GM12865 (cell line): ENCODE data around the gene CIAPIN1.
"Not testable (repeated sequence)": the region's sequence is repeated elsewhere in the genome, so short reads cannot be mapped to it uniquely, and the experiment has no call there.

Experiments used
- DNase-seq: peaks from one replicate; pipeline ENCODE4 v3.0.0; 2010; ENCODE audit warnings: low read depth
- H3K4me3 ChIP-seq: 2 replicates; pipeline ENCODE4 v1.5.1; 2011; ENCODE audit warnings: mild to moderate bottlenecking, low read depth, low read length, control low read depth
- TF ChIP-seq, protein P1 (sequence below): IDR thresholded peaks from 2 replicates; pipeline ENCODE4 v1.5.1; 2011; ENCODE audit warnings: low read length, control low read depth, low read depth, inconsistent platforms; ENCODE audit not compliant: insufficient read depth; ENCODE audit errors: missing control alignments

CIAPIN1 gene

DNA sequence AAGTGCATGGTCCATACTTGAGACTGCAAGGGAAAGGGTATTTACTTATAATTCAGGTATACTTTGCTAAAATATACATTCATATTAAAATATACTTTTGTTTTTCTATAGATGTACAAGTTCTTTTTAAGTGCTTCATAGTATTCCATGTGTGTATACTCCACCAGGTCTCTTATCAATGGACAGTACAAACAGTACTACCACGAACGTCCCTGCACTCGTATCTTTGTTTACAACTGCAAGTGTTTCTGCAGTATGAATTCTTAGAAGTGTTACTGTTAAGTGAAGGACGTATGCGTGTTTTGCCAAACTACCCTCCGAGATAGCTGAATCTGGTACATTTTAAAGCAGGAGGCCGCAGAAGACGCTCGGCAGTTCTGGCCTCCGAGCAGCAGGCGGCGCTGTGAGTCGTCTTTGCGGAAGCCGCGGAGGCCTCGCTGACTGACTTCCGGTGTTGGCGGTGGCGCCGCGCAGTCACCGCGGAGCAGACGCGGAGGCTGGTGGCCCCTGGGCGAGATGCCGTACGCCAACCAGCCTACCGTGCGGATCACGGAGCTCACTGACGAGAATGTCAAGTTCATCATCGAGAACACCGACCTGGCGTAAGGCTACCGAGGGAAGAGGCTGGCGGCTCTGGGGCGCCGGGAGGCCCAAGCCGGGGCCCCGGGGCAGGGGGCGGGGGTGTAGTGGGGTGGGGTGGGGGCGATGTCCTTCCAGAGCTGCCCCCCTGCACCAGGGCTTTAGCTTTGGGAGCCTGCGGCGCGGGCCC, 15.2 kb upstream of the CIAPIN1 start, which contains the start of gene POLR2C:
Gene POLR2C, plus strand, starts transcription at position 471 of the 769 bp plus-strand sequence. Its CDS starts 46 bp downstream, at position 517.
- peak within 1 kb of the TSS; percentile 75 for H3K4me3 ChIP-seq
- DNase-seq: peak; percentile 94
- TF ChIP-seq, protein P1, sequence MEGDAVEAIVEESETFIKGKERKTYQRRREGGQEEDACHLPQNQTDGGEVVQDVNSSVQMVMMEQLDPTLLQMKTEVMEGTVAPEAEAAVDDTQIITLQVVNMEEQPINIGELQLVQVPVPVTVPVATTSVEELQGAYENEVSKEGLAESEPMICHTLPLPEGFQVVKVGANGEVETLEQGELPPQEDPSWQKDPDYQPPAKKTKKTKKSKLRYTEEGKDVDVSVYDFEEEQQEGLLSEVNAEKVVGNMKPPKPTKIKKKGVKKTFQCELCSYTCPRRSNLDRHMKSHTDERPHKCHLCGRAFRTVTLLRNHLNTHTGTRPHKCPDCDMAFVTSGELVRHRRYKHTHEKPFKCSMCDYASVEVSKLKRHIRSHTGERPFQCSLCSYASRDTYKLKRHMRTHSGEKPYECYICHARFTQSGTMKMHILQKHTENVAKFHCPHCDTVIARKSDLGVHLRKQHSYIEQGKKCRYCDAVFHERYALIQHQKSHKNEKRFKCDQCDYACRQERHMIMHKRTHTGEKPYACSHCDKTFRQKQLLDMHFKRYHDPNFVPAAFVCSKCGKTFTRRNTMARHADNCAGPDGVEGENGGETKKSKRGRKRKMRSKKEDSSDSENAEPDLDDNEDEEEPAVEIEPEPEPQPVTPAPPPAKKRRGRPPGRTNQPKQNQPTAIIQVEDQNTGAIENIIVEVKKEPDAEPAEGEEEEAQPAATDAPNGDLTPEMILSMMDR: peak; percentile 97

GRCh38 chr16:57452021-57452420, 4.8 kb upstream of the CIAPIN1 start:
- DNase-seq: no peak
- TF ChIP-seq, protein P1: no peak
- no peak overlapping the region for H3K4me3 ChIP-seq

DNA sequence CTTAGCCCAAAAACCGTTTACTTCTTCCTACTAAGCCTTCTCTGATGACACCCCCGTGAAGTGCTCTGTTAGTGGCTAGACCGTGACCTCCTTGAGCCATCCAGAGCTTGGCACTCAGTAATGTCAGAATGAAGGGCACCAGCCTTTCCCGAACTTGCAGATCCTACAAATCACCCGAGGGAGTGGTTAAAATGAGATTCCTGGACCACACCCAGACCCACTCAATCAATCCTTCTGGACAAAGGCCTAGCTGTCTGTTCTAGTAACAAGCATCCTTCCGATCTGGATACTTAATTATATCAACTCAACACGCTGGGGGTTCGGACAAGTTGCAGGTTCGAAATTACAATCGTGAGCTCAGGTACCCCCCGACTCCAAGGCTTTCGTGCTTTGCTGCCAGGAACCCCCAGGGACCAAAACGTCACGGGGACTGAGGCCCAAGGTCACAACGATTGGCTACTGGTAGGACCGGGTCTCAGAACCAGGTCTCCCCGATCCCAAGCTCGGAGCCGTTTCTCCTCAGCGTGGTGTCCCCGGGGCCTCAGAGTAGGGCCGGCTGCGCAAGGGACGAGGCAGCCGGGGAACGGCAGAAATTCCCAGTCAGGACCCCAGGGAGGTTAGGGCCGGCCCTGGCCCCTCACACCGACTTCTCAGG, 527 bp downstream of the CIAPIN1 start:
- H3K4me3 ChIP-seq: peak overlapping the region; percentile 85
- TF ChIP-seq, protein P1: no peak
- peak; percentile 69 for DNase-seq

GRCh38 chr16:57445510-57445909, 1.7 kb downstream of the CIAPIN1 start:
- TF ChIP-seq, protein P1: no peak
- H3K4me3 ChIP-seq: no peak overlapping the region
- DNase-seq: no peak

DNA sequence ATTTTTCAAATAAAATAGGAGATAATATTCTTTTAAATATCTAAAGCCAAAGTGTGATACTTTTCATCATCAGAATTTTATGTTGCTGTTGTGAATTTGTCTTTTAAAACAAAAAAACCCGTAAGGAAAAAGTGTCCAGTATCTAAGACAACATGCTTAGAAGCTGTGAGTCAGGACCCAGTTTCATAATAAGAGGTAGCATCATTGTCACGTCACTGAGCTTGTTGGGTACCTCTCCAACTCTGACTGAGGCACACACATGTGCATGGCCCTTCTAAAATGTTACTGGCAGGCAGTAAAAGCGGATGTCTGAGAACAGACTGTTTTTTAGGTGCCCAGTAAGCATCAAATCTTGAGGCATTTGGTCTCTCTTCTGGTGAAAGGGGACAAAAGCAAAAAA, 2.5 kb downstream of the CIAPIN1 start:
- TF ChIP-seq, protein P1: no peak
- DNase-seq: no peak
- no peak overlapping the region for H3K4me3 ChIP-seq

DNA sequence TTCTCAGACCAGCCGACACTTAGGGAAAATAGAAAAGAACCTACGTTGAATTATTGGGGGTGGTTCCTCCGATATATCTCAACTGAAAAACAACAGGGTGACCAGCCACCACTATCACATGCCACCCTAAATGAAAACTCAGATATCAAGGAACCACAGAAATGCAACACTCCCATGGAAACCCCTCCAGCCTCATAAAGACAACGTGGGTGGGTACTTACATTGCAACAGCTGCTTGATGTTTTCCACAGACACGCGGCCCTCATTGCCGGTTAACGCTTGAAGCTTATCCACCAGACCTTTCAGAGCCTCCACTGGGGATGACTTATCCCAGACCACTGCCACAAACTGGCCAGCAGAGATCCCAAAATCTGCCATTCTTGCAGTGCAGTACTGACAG, 6.6 kb downstream of the CIAPIN1 start:
- not testable (repeated sequence) for H3K4me3 ChIP-seq, DNase-seq

DNA sequence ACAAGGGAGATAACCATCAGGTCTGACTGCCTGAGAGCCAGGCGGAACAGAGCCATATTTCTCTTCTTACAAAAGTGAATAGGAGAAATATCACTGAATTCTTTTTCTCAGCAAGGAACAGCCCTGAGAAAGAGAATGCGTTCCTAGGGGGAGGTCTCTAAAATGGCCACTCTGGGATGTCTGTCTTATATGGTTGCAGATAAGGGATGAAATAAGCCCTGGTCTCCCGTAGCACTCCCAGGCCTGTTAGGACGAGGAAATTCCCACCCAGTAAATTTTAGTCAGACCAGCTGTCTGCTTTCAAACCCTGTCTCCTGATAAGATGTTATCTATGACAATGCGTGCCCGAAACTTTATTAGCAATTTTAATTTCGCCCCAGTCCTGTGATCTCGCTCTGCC, 7.2 kb downstream of the CIAPIN1 start:
- H3K4me3 ChIP-seq: not testable (repeated sequence)

GRCh38 chr16:57435838-57436237, 11.3 kb downstream of the CIAPIN1 start:
- DNase-seq: no peak
- no peak overlapping the region for H3K4me3 ChIP-seq
- TF ChIP-seq, protein P1: no peak

More for the DNA sequence above, 7.2 kb downstream of the CIAPIN1 start:
- DNase-seq: not testable (repeated sequence)
